Panc1 (cell line): ENCODE data around the gene ATP2C1. TPM values are rescaled to one million over a fixed set of nuclear protein-coding genes. Genes with fewer than 3 reads are reported as not detected.

Source experiments
- ATAC-seq: fragments of 200-7000 bp; cut with Tn5 transposase; 2 replicates; pipeline ENCODE4 v1.9.1; 2020; ENCODE audit warnings: mild to moderate bottlenecking, moderate library complexity
- BruUV-seq: library from RNA; stranded (reverse); fragments of 400-500 nt; replicated peaks from 2 replicates; lab custom pipeline; 2021; lab: Mats Ljungman, UMichigan
- CTCF ChIA-PET: fragments of 300-600 bp; sonication (Branson Sonifier 250); formaldehyde crosslinking; loops from one replicate; lab custom pipeline; 2022; ENCODE audit warnings: antibody characterized with exemption; lab: Charles Lee
- POLR2A ChIA-PET: fragments of 300-600 bp; sonication (Branson Sonifier 250); formaldehyde crosslinking; loops from one replicate; lab custom pipeline; 2022; ENCODE audit warnings: antibody characterized with exemption; lab: Charles Lee
- DNase-seq: peaks from one replicate; pipeline ENCODE4 v3.0.0-alpha.2; 2010; ENCODE audit warnings: low read depth, low spot score
- H3K27ac ChIP-seq: 2 replicates; pipeline ENCODE4 v1.5.1; 2011; ENCODE audit warnings: mild to moderate bottlenecking, low read length, inconsistent platforms
- H3K27me3 ChIP-seq: fragments of 200-500 bp; sonication (Bioruptor generic); 2 replicates; pipeline ENCODE4 v1.6.0; 2014; ENCODE audit warnings: low read length, inconsistent platforms; ENCODE audit not compliant: control insufficient read depth, insufficient read depth
- H3K36me3 ChIP-seq: fragments of 200-500 bp; sonication (Bioruptor generic); 2 replicates; pipeline ENCODE4 v1.5.1; 2014; ENCODE audit warnings: inconsistent platforms, mild to moderate bottlenecking, low read length, moderate library complexity; ENCODE audit not compliant: control insufficient read depth, insufficient read depth
- H3K4me1 ChIP-seq: 2 replicates; pipeline ENCODE4 v1.5.1; 2011; ENCODE audit warnings: inconsistent platforms, mild to moderate bottlenecking, low read length, moderate library complexity; ENCODE audit not compliant: control insufficient read depth, insufficient read depth
- H3K4me3 ChIP-seq, 2 experiments: 2 replicates each; pipeline ENCODE4 v1.5.1; 2011 to 2012; ENCODE audit warnings: low read depth in 2 of 2, low read length in 2 of 2, mild to moderate bottlenecking in 2 of 2, inconsistent platforms in 1 of 2, moderate library complexity in 1 of 2
- H3K9me3 ChIP-seq: fragments of 200-500 bp; sonication (Bioruptor generic); 2 replicates; pipeline ENCODE4 v1.5.1; 2014; ENCODE audit warnings: low read depth, mild to moderate bottlenecking, inconsistent platforms, low read length, moderate library complexity; ENCODE audit not compliant: control insufficient read depth, insufficient read depth
- CTCF ChIP-seq: fragments of 450-650 bp; IDR thresholded peaks from 2 replicates; pipeline ENCODE4 v1.5.1; 2017; ENCODE audit warnings: mild to moderate bottlenecking
- POLR2AphosphoS5 ChIP-seq: IDR thresholded peaks from 2 replicates; pipeline ENCODE4 v1.6.1; 2012; ENCODE audit warnings: mild to moderate bottlenecking, low read depth, low read length, moderate library complexity
- REST ChIP-seq, 2 experiments: IDR thresholded peaks; 2 replicates each; pipeline ENCODE4 v1.6.1; 2011 to 2012; ENCODE audit warnings: low read depth in 2 of 2, control low read depth in 1 of 2, low read length in 1 of 2, mild to moderate bottlenecking in 1 of 2, moderate library complexity in 1 of 2; ENCODE audit not compliant: insufficient read depth in 1 of 2
- SIN3A ChIP-seq: IDR thresholded peaks from 2 replicates; pipeline ENCODE4 v1.6.1; 2012; ENCODE audit warnings: low read depth, mild to moderate bottlenecking, low read length, moderate library complexity, borderline replicate concordance; ENCODE audit not compliant: insufficient read depth
- TCF7L2 ChIP-seq: IDR thresholded peaks from 2 replicates; pipeline ENCODE4 v1.6.1; 2011; ENCODE audit warnings: mild to moderate bottlenecking, low read depth, low read length, inconsistent platforms
- in situ Hi-C: cut with HindIII; loops from 2 replicates; pipeline ENCODE4 v1.10.0; 2016; ENCODE audit warnings: low sequenced_read_pairs, low pct_unique_long_range_greater_than_20kb
- intact Hi-C: fragments of 100-400 bp; cut with micrococcal nuclease; formaldehyde crosslinking; loops from one replicate; pipeline ENCODE4 v1.10.0; 2022; ENCODE audit not compliant: unreplicated experiment
- total RNA-seq: library from RNA; stranded (reverse); gene quantifications from one replicate; pipeline ENCODE4 v1.2.1, GENCODE V29; 2021; ENCODE audit not compliant: unreplicated experiment

ATP2C1 gene
- total RNA-seq, 1 experiment from 2014 or later = 101 TPM

GRCh38 chr3:130992344-130992743, 98.5 kb downstream of the ATP2C1 start:
- in situ Hi-C loops (no loop called here), intact Hi-C loops (no loop called here)
- Histone ChIP-seq H3K4me1 (no peaks in the 10 kb centered on the region), H3K36me3 (peaks cover 4% of the 10 kb centered on the region; the same call in 1 of the 2 replicates), H3K4me3 (no peak overlapping the region), H3K27me3 (no peaks in the 10 kb centered on the region), H3K9me3 (no peaks in the 10 kb centered on the region), H3K27ac (no peak overlapping the region)
- no peak for TF ChIP-seq SIN3A
- TF ChIP-seq CTCF = no peak
- TF ChIP-seq TCF7L2 = no peak
- TF ChIP-seq POLR2AphosphoS5 = no peak
- no peak for TF ChIP-seq REST (IDR thresholded peaks at IDR 0.05; ENCODE audit: insufficient read depth in 1 of 2, low read depth in 2 of 2, low read length in 1 of 2)
- ChIA-PET CTCF (no interaction called here), POLR2A (no interaction called here)
- DNase-seq (no peak), ATAC-seq (no peak)
- no TSS peak for BruUV-seq

DNA sequence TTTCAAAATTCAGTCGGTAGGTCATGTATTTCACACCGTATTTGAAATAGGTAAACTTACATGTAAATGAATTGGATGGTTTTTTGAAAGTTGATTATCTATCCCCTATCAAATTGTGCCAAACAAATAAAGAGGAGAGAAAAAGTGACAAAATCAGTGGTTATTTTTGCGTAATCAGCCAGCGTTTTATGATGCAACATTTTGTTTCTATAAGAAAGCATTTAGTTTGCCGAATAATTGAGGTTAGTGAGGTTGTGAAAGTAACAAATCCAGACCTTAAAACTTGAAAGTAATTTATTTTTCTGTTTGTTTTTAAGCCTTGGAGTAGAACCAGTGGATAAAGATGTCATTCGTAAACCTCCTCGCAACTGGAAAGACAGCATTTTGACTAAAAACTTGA, 103.4 kb downstream of the ATP2C1 start:
- no peak for TF ChIP-seq POLR2AphosphoS5
- TF ChIP-seq TCF7L2 = no peak
- no peak for TF ChIP-seq CTCF
- no peak for TF ChIP-seq REST (IDR thresholded peaks at IDR 0.05; ENCODE audit: insufficient read depth in 1 of 2, low read depth in 2 of 2, low read length in 1 of 2)
- TF ChIP-seq SIN3A = no peak
- CTCF ChIA-PET = no interaction called here
- Histone ChIP-seq H3K36me3 (peaks cover 21% of the 10 kb centered on the region), H3K27me3 (no peaks in the 10 kb centered on the region), H3K27ac (no peak overlapping the region), H3K9me3 (no peaks in the 10 kb centered on the region), H3K4me3 (no peak overlapping the region), H3K4me1 (no peaks in the 10 kb centered on the region)
- DNase-seq (no peak), ATAC-seq (no peak)
- BruUV-seq = no TSS peak
- POLR2A ChIA-PET = no interaction called here
- in situ Hi-C loops (no loop called here), intact Hi-C loops (no loop called here)
